Right lobe of liver (tissue), 6 donors: ENCODE measurements around the gene ZBTB45. TPM values are rescaled to one million over a fixed set of nuclear protein-coding genes. Genes with fewer than 3 reads are reported as not detected.
A peak's percentile ranks its signal among the peaks of the same experiment; 100 is the strongest.

Experiments
- ATAC-seq, 4 donors: fragments of 200-7000 bp; cut with Tn5 transposase; one replicate each; pipeline ENCODE4 v1.9.1; 2020; ENCODE audit warnings: mild to moderate bottlenecking in 4 of 4, moderate library complexity in 4 of 4
- DNase-seq, 3 donors: peaks; one replicate each; pipeline ENCODE4 v3.0.0-alpha.2; 2020
- H3K27ac ChIP-seq, 3 donors: fragments of 200-600 bp; one replicate each; pipeline ENCODE4 v1.8.0; 2022
- H3K27me3 ChIP-seq, 2 donors: fragments of 200-600 bp; one replicate each; pipeline ENCODE4 v1.8.0; 2022
- H3K36me3 ChIP-seq, 4 donors: fragments of 200-600 bp; sonication (generic) in 1 of 4; one replicate each; pipeline versions ENCODE4 v1.5.1 to v1.8.0; 2017 to 2022; ENCODE audit warnings: control low read depth in 1 of 4
- H3K4me1 ChIP-seq, 4 donors: fragments of 200-600 bp; sonication (generic) in 1 of 4; one replicate each; pipeline versions ENCODE4 v1.5.1 to v1.8.0; 2017 to 2022; ENCODE audit warnings: control low read depth in 1 of 4
- H3K4me3 ChIP-seq, 3 donors: fragments of 200-600 bp; one replicate each; pipeline ENCODE4 v1.8.0; 2022
- H3K9me3 ChIP-seq, 4 donors: fragments of 200-600 bp; sonication (generic) in 1 of 4; one replicate each; pipeline versions ENCODE4 v1.5.1 to v1.8.0; 2017 to 2022; ENCODE audit warnings: control low read depth in 1 of 4
- POLR2A ChIP-seq: fragments of 450-650 bp; IDR thresholded peaks from one replicate; pipeline ENCODE4 v1.6.1; 2017; ENCODE audit warnings: antibody characterized with exemption, mild to moderate bottlenecking
- whole genome bisulfite sequencing: methylation state at CpG from one replicate; pipeline ENCODE4 v1.1.6; 2018; ENCODE audit warnings: low coverage, low lambda C conversion rate; ENCODE audit not compliant: insufficient coverage; ENCODE audit errors: missing lambda C conversion rate; 5-methylcytosine and 5-hydroxymethylcytosine counted together
- intact Hi-C, 2 donors: fragments of 100-400 bp; cut with DNase I; formaldehyde crosslinking; loops; one replicate each; pipeline versions ENCODE4 v1.11.2 to v1.14.1; 2022
- total RNA-seq, 6 experiments: library from RNA; depleted of rRNA in 2 of 6; stranded (reverse); fragments of >200 nt in 2 of 6; fragmentation: NEBNext Ultra II Directional in 3 of 6; extraction: Animal tissue kit (Norgen Biotek cat#: 25700) in 3 of 6; gene quantifications; one replicate each; pipeline versions ENCODE4 v1.1.0 to v1.2.4, GENCODE V29; 2016 to 2023
- TF ChIP-seq, protein P1 (sequence below), 4 donors: fragments of 200-600 bp in 3 of 4; fragments of 450-650 bp in 1 of 4; IDR thresholded peaks; one replicate each; pipeline versions ENCODE4 v1.5.1 to v1.8.0; 2016 to 2022; ENCODE audit warnings: antibody characterized with exemption in 4 of 4, mild to moderate bottlenecking in 2 of 4
- donor health status: DM: no; HTN: yes; CAD: no.
- donor health status: DM: no; HTN: no; CAD: no.
- donor health status: DM: no; HTN: no; CAD: no.
- donor health status: DM: no; HTN: yes; CAD: no.
- donor health status: DM: no; HTN: yes; CAD: no.

ZBTB45 gene
- total RNA-seq, 6 experiments from 2014 or later = 3.5 to 4.8 (median 4.3) TPM

GRCh38 chr19:58469241-58470013 is 50.2 kb downstream of the ZBTB45 start:
- ATAC-seq (no peak), DNase-seq (peak in 1 of 3 donors; percentile 55)
- no peak for TF ChIP-seq POLR2A
- TF ChIP-seq, protein P1, sequence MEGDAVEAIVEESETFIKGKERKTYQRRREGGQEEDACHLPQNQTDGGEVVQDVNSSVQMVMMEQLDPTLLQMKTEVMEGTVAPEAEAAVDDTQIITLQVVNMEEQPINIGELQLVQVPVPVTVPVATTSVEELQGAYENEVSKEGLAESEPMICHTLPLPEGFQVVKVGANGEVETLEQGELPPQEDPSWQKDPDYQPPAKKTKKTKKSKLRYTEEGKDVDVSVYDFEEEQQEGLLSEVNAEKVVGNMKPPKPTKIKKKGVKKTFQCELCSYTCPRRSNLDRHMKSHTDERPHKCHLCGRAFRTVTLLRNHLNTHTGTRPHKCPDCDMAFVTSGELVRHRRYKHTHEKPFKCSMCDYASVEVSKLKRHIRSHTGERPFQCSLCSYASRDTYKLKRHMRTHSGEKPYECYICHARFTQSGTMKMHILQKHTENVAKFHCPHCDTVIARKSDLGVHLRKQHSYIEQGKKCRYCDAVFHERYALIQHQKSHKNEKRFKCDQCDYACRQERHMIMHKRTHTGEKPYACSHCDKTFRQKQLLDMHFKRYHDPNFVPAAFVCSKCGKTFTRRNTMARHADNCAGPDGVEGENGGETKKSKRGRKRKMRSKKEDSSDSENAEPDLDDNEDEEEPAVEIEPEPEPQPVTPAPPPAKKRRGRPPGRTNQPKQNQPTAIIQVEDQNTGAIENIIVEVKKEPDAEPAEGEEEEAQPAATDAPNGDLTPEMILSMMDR (IDR thresholded peaks at IDR 0.05) = no peak
- no peaks in the 10 kb centered on the region for H3K9me3 ChIP-seq
- intact Hi-C loops = no loop called here
- no peaks in the 10 kb centered on the region for H3K27me3 ChIP-seq
- 94% methylated on average over 6 of the region's 17 CpGs for WGBS
- no peaks in the 10 kb centered on the region for H3K36me3 ChIP-seq
- H3K27ac ChIP-seq = no peak overlapping the region
- peaks cover 0 to 9% (median 0%) of the 10 kb centered on the region in 4 donors for H3K4me1 ChIP-seq
- H3K4me3 ChIP-seq = no peak overlapping the region

- Histone ChIP-seq H3K9me3 (no peaks in the 10 kb centered on the region), H3K4me3 (no peak overlapping the region), H3K27me3 (no peaks in the 10 kb centered on the region), H3K36me3 (no peaks in the 10 kb centered on the region), H3K4me1 (peaks cover 0 to 9% (median 0%) of the 10 kb centered on the region in 4 donors), H3K27ac (no peak overlapping the region)
- intact Hi-C loops = no loop called here
- ATAC-seq (no peak), DNase-seq (peak in 1 of 3 donors; percentile 46)
- TF ChIP-seq, protein P1 (IDR thresholded peaks at IDR 0.05) = no peak
- no peak for TF ChIP-seq POLR2A
- 46% methylated on average over 3 of the region's 5 CpGs for WGBS
Measured at GRCh38 chr19:58468216-58468839, 51.3 kb downstream of the ZBTB45 start.

GRCh38 chr19:58466760-58467589 is 52.6 kb downstream of the ZBTB45 start, which contains the start of gene ZNF324:
TSS of gene ZNF324 (plus strand) at chr19:58467080. CDS start at chr19:58469186, 2,106 bp downstream.
- no CpG with 5 or more reads among the region's 92 CpGs for WGBS
- intact Hi-C loops = no loop called here
- TF ChIP-seq POLR2A = peak; percentile 47
- TF ChIP-seq, protein P1 (IDR thresholded peaks at IDR 0.05) = peak in 1 of 4 donors; percentile 19
- Histone ChIP-seq H3K9me3 (no peaks in the 10 kb centered on the region), H3K36me3 (no peaks in the 10 kb centered on the region), H3K4me3 (peak within 1 kb of the TSS; percentile 95 to 98 (median 98)), H3K27ac (peak within 1 kb of the TSS; percentile 40 to 75 (median 58)), H3K27me3 (no peaks in the 10 kb centered on the region), H3K4me1 (peaks cover 0 to 9% (median 0%) of the 10 kb centered on the region in 4 donors)
- DNase-seq (peak; percentile 99), ATAC-seq (peak; percentile 94 to 95 (median 94))

DNA sequence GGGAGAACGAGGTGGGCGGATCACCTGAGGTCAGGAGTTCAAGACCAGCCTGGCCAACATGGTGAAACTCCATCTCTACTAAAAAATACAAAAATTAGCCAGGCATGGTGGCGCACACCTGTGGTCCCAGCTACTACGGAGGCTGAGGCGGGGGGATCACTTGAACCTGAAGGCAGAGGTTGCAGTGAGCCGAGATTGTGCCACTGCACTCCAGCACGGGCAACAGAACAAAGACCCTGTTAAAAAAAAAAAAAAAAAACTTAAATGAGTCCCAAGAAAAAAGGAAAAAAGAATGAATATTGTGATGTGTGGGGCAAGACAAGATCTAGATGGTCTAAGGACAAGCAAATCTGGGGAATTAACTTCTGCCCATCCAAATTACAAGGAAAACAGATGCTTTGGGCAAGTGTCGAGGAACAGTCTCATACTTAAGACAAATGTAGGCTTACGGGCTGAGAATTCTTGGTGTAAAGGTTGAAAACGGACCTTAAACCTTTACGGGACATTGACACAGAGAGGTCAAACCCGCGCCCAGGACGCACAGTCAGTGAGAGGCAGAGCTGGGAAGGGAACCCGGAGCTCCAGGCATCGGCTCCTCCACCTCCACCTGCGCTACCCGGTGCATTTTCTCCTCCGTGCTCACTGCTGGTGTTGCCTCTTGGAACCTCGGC is 53.4 kb downstream of the ZBTB45 start:
- WGBS = 39% methylated on average over 12 of the region's 20 CpGs
- DNase-seq = peak in 2 of 3 donors; percentile 24 to 58
- no peaks in the 10 kb centered on the region for H3K9me3 ChIP-seq
- intact Hi-C loops = no loop called here
- TF ChIP-seq, protein P1 (IDR thresholded peaks at IDR 0.05) = peak in 1 of 4 donors; percentile 3
- no peak for TF ChIP-seq POLR2A
- no peaks in the 10 kb centered on the region for H3K36me3 ChIP-seq
- peak overlapping the region; percentile 95 to 98 (median 98) for H3K4me3 ChIP-seq
- peak; percentile 26 to 54 (median 30) for ATAC-seq
- H3K4me1 ChIP-seq = peaks cover 0 to 9% (median 0%) of the 10 kb centered on the region in 4 donors
- H3K27ac ChIP-seq = no peak overlapping the region
- no peaks in the 10 kb centered on the region for H3K27me3 ChIP-seq
